DMS 273 (cell line): Measurements from ENCODE around the gene SLC2A1.
"Not testable (repeated sequence)": the region's sequence is repeated elsewhere in the genome, so short reads cannot be mapped to it uniquely, and the experiment has no call there.

Experiments used
- DNase-seq: peaks from one replicate; lab custom pipeline; 2025; ENCODE audit not compliant: unreplicated experiment; lab: John Stamatoyannopoulos, UW

SLC2A1 gene

GRCh38 chr1:42930178-42931107, 28.2 kb downstream of the SLC2A1 start:
- DNase-seq = no peak

- no peak for DNase-seq
These were observed 29.1 kb downstream of the SLC2A1 start for GRCh38 chr1:42929434-42930177.

DNA sequence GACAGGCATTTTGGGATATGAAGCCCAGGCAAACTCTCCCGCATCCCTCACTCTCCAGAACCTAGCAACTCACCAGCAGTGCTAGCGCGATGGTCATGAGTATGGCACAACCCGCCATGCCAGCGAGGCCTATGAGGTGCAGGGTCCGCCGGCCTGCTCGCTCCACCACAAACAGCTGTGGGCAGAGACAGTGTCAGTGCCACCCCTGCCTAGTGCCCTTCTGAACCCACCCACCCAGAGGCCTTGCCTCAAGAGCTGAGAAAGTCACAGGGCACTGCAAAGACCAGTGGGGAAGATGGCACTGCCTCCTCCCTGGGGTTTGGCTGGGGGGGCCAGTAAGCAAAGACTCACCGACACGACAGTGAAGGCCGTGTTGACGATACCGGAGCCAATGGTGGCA, 29.8 kb downstream of the SLC2A1 start:
- no peak for DNase-seq

DNA sequence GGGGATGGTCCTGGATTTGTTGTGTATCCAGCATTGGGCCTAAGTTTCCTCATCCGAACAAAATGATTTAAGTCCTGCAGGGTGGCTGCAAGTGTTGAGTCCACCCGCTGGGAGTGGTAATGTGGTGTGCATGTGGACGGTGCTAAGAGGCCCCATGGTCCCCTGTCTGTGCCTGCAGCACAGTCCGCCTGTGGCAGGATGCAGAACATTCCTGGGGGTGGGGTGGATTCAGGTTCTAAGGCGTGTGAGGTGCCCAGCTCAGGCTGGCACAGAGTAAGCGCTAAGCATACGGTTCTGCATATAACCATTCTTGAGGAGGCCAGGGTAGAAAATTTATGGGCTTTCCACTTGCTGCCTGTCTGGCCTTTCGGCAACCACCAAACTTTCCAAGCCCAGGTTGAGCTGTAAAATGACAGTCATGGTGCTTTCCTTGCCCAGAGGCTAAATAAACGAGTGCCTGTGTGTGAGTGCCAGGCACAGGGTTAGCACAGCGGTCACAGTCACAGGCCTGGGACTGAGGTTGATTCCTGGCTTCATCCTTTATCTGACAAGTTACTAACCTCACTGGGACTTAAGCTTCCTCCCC, 30.7 kb downstream of the SLC2A1 start:
- DNase-seq = no peak

DNA sequence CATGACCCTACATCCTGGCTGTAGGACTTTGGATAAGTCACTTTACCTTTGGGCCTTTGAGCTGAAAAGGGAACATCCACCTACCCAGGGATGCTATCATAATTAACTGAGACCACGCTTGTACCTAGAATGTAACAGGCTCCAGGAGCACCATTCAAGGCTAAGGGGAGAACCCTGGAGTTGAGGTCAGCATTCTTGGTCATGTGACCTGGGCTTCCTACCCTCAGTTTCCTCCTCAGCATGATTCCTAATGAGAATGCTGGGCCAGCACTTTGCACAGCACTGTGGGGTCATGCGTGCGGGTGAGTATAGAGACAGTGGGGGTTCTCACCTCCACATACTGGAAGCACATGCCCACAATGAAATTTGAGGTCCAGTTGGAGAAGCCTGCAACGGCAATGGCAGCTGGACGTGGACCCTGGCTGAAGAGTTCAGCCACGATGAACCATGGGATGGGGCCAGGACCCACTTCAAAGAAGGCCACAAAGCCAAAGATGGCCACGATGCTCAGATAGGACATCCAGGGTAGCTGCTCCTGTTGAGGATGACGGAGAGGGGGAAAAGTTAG, 31.3 kb downstream of the SLC2A1 start:
- DNase-seq = no peak

GRCh38 chr1:42926879-42927242, 31.8 kb downstream of the SLC2A1 start:
- no peak for DNase-seq

GRCh38 chr1:42926235-42926878, 32.3 kb downstream of the SLC2A1 start:
- no peak for DNase-seq

DNA sequence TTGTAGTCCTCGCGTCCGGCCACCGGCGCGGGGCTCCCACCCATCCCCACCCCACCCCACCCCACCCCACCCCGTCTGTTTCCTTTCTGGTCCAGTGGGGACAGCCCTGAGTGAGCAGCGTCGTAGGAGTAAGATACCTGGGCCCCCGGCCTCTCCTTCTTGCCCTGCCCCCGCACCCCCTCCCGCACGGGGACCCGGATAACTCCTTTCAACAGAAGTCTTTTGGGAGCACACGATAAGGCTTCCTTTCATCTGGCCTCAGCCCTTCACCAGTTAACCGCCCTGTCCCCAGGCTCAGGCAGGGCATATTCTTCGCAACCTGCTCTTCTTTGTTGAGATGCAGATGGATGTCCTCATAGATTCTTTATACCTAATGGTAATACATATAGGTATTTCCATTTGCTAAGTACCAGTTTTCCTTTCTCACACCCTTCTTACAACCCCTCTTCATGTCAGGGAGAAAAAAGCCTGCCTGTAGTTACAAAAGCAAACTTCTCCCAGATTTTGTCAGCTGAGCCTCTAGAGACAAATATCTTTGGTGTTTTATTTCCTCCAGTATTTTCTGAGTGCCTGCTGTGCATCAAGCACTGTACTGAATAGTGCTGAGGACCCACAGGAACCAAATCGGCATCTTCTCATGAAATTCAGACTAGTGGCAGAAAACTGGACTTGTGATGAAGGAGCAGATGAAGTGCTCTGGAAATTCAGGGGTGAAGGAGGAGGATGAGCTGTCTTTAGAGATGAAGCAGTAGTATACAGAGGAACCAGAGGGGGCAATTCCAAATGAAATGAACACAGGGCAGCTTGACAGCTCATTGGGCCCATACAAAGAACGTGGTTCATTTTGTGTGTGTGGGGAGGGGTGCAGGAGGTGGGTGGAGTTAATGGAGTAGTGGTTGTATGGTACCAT, 33.6 kb downstream of the SLC2A1 start:
- DNase-seq = peak; percentile 67

GRCh38 chr1:42924082-42924850, 34.4 kb downstream of the SLC2A1 start:
- peak; percentile 96 for DNase-seq

- no peak for DNase-seq
These were observed 35.1 kb downstream of the SLC2A1 start for GRCh38 chr1:42923367-42924081.

GRCh38 chr1:42922687-42923366, 35.8 kb downstream of the SLC2A1 start:
- peak; percentile 89 for DNase-seq

DNA sequence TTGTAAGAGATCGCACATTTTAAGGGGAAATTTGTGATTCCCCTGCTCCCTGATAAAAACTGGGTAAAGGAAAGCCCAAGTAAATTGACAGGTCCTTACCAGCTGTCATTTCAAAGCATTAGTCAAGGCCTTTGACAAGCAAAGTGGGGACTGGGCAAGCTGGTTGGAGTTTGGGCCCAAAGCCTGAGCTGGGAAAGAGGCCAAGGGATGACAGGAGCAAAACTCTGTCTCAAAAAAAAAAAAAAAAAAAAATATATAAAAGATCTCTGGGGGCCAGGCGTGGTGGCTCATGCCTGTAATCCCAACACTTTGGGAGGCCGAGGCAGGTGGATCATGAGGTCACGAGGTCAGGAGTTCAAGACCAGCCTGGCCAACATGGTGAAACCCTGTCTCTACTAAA, 36.9 kb downstream of the SLC2A1 start:
- no peak for DNase-seq

GRCh38 chr1:42919651-42920050, 39.0 kb downstream of the SLC2A1 start:
- not testable (repeated sequence) for DNase-seq

DNA sequence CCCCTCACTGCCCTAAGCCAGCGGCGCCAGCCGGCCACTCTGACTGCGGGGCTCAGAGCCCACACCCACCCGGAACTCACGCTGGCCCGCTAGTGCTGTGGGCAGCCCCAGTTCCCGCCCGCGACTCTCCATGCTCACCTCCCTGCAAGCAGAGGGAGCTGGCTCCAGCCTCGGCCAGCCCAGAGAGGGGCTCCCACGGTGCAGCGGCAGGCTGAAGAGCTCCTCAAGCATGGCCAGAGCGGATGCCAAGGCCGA, 41.5 kb downstream of the SLC2A1 start:
- DNase-seq = no peak

GRCh38 chr1:42915456-42915855, 43.2 kb downstream of the SLC2A1 start:
- DNase-seq = no peak

DNA sequence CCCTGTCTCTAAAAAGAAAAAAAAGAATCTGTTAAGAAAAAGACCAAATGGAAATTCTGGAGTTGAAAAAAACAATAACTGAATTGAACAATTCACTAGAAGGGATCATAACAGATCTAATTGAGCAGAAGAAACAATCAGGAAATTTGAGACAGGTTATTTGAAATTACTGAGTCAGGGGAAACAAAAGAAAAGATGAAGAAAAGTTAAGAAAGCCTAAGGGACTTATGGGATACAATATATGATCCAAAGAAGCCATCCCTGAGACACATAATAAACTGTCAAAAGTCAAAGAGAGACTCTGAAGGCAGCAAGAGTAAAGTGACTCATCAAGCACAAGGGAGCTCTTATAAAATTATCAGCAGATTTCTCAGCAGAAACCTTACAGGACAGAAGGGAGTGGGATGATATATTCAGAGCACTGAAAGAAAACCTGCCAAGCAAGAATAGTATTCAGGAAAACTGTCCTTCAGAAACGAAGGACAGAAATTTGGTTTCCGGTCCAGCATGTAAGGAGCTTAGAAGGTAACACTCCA, 44.5 kb downstream of the SLC2A1 start:
- DNase-seq = no peak

- peak; percentile 85 for DNase-seq
These were observed 45.1 kb downstream of the SLC2A1 start for GRCh38 chr1:42913426-42914091.

DNA sequence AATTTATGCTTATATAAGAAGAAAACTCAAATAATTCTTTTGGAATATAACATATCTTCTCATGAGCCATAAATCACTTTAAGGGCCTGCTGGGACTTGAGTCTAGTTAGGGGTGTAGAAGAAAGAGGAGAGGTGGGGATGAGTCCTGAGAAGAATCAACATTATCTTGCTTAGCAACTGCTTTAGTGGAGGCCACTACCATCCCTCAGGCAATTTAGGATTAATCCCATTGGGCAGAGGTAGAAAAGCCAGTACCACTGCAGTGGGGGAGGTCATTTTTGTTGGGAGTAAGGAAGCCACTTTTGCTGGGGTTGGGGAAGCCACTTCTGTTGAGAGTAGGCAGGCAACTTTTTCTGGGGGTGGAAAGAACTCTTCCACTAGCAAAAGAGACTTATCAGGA, 47.7 kb downstream of the SLC2A1 start:
- no peak for DNase-seq
